ENCODE results near the gene TXNDC11.

TXNDC11 gene

DNA sequence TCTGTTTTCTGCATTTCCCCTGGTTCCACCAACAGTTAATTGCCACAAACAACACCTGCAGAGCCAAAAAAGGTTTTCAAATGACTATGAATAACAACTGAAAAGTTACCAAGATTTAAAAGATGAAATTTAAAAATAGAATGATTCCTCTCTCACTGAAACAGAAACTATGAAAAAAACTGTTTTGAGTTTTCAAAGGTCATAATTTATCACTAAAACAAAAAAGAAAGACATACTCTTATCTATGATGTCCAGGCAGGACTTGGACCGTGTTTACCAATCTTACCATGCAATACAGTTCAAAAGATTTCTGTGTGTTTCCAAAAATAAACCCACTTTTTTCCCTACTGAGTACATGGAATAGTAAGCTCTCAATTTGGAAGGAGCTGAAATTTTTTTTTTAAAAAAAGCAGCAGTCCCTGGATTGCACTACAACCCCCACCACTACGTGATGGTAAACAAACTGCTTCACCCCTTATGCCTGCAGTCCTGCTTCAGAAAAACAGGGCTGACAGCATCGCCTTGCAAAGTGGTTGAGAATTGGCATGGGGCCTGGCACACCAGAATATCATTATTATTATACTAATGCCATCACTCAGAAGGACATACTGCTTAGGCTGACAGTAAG is 8.5 kb downstream of the TXNDC11 start:
- H3K4me3 ChIP-seq (ENCODE audit: low read depth, low read length) = no peak overlapping the region
- TF ChIP-seq, protein P1, sequence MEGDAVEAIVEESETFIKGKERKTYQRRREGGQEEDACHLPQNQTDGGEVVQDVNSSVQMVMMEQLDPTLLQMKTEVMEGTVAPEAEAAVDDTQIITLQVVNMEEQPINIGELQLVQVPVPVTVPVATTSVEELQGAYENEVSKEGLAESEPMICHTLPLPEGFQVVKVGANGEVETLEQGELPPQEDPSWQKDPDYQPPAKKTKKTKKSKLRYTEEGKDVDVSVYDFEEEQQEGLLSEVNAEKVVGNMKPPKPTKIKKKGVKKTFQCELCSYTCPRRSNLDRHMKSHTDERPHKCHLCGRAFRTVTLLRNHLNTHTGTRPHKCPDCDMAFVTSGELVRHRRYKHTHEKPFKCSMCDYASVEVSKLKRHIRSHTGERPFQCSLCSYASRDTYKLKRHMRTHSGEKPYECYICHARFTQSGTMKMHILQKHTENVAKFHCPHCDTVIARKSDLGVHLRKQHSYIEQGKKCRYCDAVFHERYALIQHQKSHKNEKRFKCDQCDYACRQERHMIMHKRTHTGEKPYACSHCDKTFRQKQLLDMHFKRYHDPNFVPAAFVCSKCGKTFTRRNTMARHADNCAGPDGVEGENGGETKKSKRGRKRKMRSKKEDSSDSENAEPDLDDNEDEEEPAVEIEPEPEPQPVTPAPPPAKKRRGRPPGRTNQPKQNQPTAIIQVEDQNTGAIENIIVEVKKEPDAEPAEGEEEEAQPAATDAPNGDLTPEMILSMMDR (IDR thresholded peaks at IDR 0.05; ENCODE audit: control insufficient read depth, extremely low read depth, insufficient read depth) = no peak
- DNase-seq (ENCODE audit: low read depth) = no peak

GRCh38 chr16:11731222-11731621 is 11.4 kb downstream of the TXNDC11 start:
- TF ChIP-seq, protein P1 (IDR thresholded peaks at IDR 0.05; ENCODE audit: control insufficient read depth, extremely low read depth, insufficient read depth) = no peak
- no peak overlapping the region for H3K4me3 ChIP-seq (ENCODE audit: low read depth, low read length)
- no peak for DNase-seq (ENCODE audit: low read depth)

GRCh38 chr16:11729787-11730186 is 12.9 kb downstream of the TXNDC11 start:
- no peak for DNase-seq (ENCODE audit: low read depth)
- no peak overlapping the region for H3K4me3 ChIP-seq (ENCODE audit: low read depth, low read length)
- TF ChIP-seq, protein P1 (IDR thresholded peaks at IDR 0.05; ENCODE audit: control insufficient read depth, extremely low read depth, insufficient read depth) = no peak

GRCh38 chr16:11727796-11728543 is 14.7 kb downstream of the TXNDC11 start:
- no peak overlapping the region for H3K4me3 ChIP-seq (ENCODE audit: low read depth, low read length)
- DNase-seq (ENCODE audit: low read depth) = no peak
- TF ChIP-seq, protein P1 (IDR thresholded peaks at IDR 0.05; ENCODE audit: control insufficient read depth, extremely low read depth, insufficient read depth) = no peak

GRCh38 chr16:11726008-11726407 is 16.6 kb downstream of the TXNDC11 start:
- DNase-seq (ENCODE audit: low read depth) = no peak
- no peak overlapping the region for H3K4me3 ChIP-seq (ENCODE audit: low read depth, low read length)
- TF ChIP-seq, protein P1 (IDR thresholded peaks at IDR 0.05; ENCODE audit: control insufficient read depth, extremely low read depth, insufficient read depth) = no peak

DNA sequence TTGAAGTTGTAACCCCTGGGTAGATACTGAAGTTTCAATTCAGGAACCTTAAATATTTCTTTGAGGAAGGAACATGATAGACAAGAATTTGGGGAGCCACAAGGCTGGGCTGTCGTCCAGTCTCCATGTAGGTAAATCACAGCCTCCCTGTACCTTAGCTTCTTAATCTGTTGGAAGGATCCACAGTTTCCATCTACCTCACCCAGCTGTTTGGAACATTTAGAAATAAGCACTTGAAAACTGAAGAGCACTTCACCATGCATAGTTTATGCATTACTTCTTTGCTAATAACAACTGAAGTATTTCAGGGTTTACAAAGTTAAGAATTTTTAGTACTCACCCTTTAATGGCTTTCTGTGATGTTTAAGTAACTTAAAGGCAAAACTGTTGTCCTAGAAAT is 17.2 kb downstream of the TXNDC11 start:
- no peak for DNase-seq (ENCODE audit: low read depth)
- TF ChIP-seq, protein P1 (IDR thresholded peaks at IDR 0.05; ENCODE audit: control insufficient read depth, extremely low read depth, insufficient read depth) = no peak
- no peak overlapping the region for H3K4me3 ChIP-seq (ENCODE audit: low read depth, low read length)
